Measurements from ENCODE around the gene LDAH.

The LDAH gene

GRCh38 chr2:20649976-20650375 lies 172.9 kb downstream of the LDAH start:
- no peak for DNase-seq

- DNase-seq = no peak
Observed at GRCh38 chr2:20649576-20649975, 173.3 kb downstream of the LDAH start.

- DNase-seq = no peak
Observed at GRCh38 chr2:20648831-20649230, 174.1 kb downstream of the LDAH start.

GRCh38 chr2:20648206-20648605 lies 174.7 kb downstream of the LDAH start:
- no peak for DNase-seq

- no peak for DNase-seq
Observed at GRCh38 chr2:20647738-20648137, 175.2 kb downstream of the LDAH start.

- no peak for DNase-seq
Observed at GRCh38 chr2:20647211-20647610, 175.7 kb downstream of the LDAH start.

GRCh38 chr2:20646446-20646845 lies 176.5 kb downstream of the LDAH start:
- no peak for DNase-seq

GRCh38 chr2:20645761-20646160 lies 177.1 kb downstream of the LDAH start:
- no peak for DNase-seq

- DNase-seq = no peak
Observed at GRCh38 chr2:20645301-20645701, 177.6 kb downstream of the LDAH start.

- no peak for DNase-seq
Observed at GRCh38 chr2:20643826-20644225, 179.1 kb downstream of the LDAH start.

GRCh38 chr2:20643060-20643459 lies 179.8 kb downstream of the LDAH start:
- DNase-seq = no peak

- peak; percentile 85 for DNase-seq
Observed at GRCh38 chr2:20642055-20642971, 180.6 kb downstream of the LDAH start.

GRCh38 chr2:20641123-20641985 lies 181.5 kb downstream of the LDAH start:
- DNase-seq = no peak

- DNase-seq = no peak
Observed at GRCh38 chr2:20640411-20641122, 182.3 kb downstream of the LDAH start.

- DNase-seq = no peak
Observed at GRCh38 chr2:20638646-20639430, 184.1 kb downstream of the LDAH start.

GRCh38 chr2:20638014-20638413 lies 184.9 kb downstream of the LDAH start:
- no peak for DNase-seq

GRCh38 chr2:20637147-20637546 lies 185.8 kb downstream of the LDAH start:
- DNase-seq = no peak

GRCh38 chr2:20635675-20636584 lies 187.0 kb downstream of the LDAH start:
- peak; percentile 92 for DNase-seq

- no peak for DNase-seq
Observed at GRCh38 chr2:20635113-20635510, 187.8 kb downstream of the LDAH start.

GRCh38 chr2:20634507-20635112 lies 188.3 kb downstream of the LDAH start:
- DNase-seq = no peak

Measured in left hindlimb (tissue), 1 donor.